ENCODE data around the gene TBC1D22B.
A peak's percentile ranks its signal among the peaks of the same experiment; 100 is the strongest.

The TBC1D22B gene

GRCh38 chr6:37365791-37366190, 108.2 kb downstream of the TBC1D22B start:
- DNase-seq (ENCODE audit: low read depth), result no peak
- H3K4me3 ChIP-seq (ENCODE audit: low read depth, low read length), result no peak overlapping the region
- TF ChIP-seq CTCF (IDR thresholded peaks at IDR 0.05; ENCODE audit: control insufficient read depth, extremely low read depth, insufficient read depth), result peak; percentile 45

- no peak for DNase-seq (ENCODE audit: low read depth)
- TF ChIP-seq CTCF (IDR thresholded peaks at IDR 0.05; ENCODE audit: control insufficient read depth, extremely low read depth, insufficient read depth), result no peak
Observed at GRCh38 chr6:37366910-37367309, 109.3 kb downstream of the TBC1D22B start.

GRCh38 chr6:37368961-37369320, 111.4 kb downstream of the TBC1D22B start:
- DNase-seq (ENCODE audit: low read depth), result no peak
- no peak for TF ChIP-seq CTCF (IDR thresholded peaks at IDR 0.05; ENCODE audit: control insufficient read depth, extremely low read depth, insufficient read depth)

More at GRCh38 chr6:37366910-37367309, 109.3 kb downstream of the TBC1D22B start:
- H3K4me3 ChIP-seq (ENCODE audit: low read depth, low read length), result no peak overlapping the region

GRCh38 chr6:37369321-37370201, 112.0 kb downstream of the TBC1D22B start:
- no peak for TF ChIP-seq CTCF (IDR thresholded peaks at IDR 0.05; ENCODE audit: control insufficient read depth, extremely low read depth, insufficient read depth)
- DNase-seq (ENCODE audit: low read depth), result no peak
- H3K4me3 ChIP-seq (ENCODE audit: low read depth, low read length), result no peak overlapping the region

More at GRCh38 chr6:37368961-37369320, 111.4 kb downstream of the TBC1D22B start:
- H3K4me3 ChIP-seq (ENCODE audit: low read depth, low read length), result no peak overlapping the region

GRCh38 chr6:37371154-37372083, 113.8 kb downstream of the TBC1D22B start:
- no peak overlapping the region for H3K4me3 ChIP-seq (ENCODE audit: low read depth, low read length)
- DNase-seq (ENCODE audit: low read depth), result no peak
- TF ChIP-seq CTCF (IDR thresholded peaks at IDR 0.05; ENCODE audit: control insufficient read depth, extremely low read depth, insufficient read depth), result no peak

- no peak overlapping the region for H3K4me3 ChIP-seq (ENCODE audit: low read depth, low read length)
- no peak for TF ChIP-seq CTCF (IDR thresholded peaks at IDR 0.05; ENCODE audit: control insufficient read depth, extremely low read depth, insufficient read depth)
- no peak for DNase-seq (ENCODE audit: low read depth)
Observed at GRCh38 chr6:37372116-37372515, 114.5 kb downstream of the TBC1D22B start.

All from LNCaP clone FGC (cell line).